DOHH2 (cell line): ENCODE results near the gene TFRC.
"Not testable (repeated sequence)": the region's sequence is repeated elsewhere in the genome, so short reads cannot be mapped to it uniquely, and the experiment has no call there.

Experiments
- CTCF ChIP-seq: fragments of 200-600 bp; sonication (generic); IDR thresholded peaks from one replicate; pipeline ENCODE4 v1.5.1; 2014; ENCODE audit warnings: antibody characterized with exemption, mild to moderate bottlenecking, low read depth, low read length; ENCODE audit not compliant: poor library complexity, severe bottlenecking
- EZH2phosphoT487 ChIP-seq: fragments of 200-600 bp; sonication (generic); IDR thresholded peaks from 2 replicates; pipeline ENCODE4 v1.6.1; 2017; ENCODE audit warnings: borderline replicate concordance, mild to moderate bottlenecking, antibody characterized with exemption, low read length, moderate library complexity, mixed read lengths

GRCh38 chr3:196019576-196019975, 62.3 kb downstream of the TFRC start:
- not testable (repeated sequence) for TF ChIP-seq CTCF, EZH2phosphoT487
